ENCODE measurements around the gene CSNK2B. TPM values are rescaled to one million over a fixed set of nuclear protein-coding genes. Genes with fewer than 3 reads are reported as not detected.

CSNK2B gene
- 70.1 TPM for total RNA-seq

DNA sequence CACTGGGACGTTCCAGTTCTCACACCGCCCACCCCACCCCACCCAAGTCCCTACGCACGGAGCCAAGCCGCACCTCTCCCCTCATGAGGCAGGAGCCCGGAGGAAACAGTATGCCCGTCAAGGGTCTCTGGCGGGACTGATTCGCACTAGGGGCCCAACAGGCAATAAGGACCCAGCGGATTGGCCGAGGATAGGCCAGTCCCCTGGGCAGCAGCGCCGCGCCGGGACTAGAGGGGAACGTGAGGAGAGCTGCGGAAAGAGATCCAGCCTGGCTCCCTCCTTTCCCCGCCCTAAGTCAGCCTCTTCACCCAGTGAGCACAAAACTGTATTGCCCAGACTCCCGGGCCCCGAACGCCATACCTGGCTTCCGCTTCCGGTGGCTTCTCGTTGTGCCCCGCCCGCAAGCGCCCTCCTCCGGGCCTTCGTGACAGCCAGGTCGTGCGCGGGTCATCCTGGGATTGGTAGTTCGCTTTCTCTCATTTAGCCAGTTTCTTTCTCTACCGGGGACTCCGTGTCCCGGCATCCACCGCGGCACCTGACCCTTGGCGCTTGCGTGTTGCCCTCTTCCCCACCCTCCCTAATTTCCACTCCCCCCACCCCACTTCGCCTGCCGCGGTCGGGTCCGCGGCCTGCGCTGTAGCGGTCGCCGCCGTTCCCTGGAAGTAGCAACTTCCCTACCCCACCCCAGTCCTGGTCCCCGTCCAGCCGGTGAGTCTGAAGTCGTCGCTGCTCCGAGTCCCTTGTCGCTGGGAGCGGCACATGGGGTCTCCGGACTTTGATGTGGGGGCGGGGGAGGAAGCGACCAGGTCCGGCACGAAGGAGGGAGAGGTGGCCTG lies at the start of gene CSNK2B:
Gene CSNK2B, plus strand, starts transcription at position 580 of the 836 bp plus-strand sequence. CDS start 752 bp downstream, outside the sequence.

GRCh38 chr6:31620586-31621319 lies 45.1 kb upstream of the CSNK2B start, which contains the start of gene PRRC2A:
PRRC2A (plus strand) TSS chr6:31620715; CDS start chr6:31622790, 2,075 bp downstream.

DNA sequence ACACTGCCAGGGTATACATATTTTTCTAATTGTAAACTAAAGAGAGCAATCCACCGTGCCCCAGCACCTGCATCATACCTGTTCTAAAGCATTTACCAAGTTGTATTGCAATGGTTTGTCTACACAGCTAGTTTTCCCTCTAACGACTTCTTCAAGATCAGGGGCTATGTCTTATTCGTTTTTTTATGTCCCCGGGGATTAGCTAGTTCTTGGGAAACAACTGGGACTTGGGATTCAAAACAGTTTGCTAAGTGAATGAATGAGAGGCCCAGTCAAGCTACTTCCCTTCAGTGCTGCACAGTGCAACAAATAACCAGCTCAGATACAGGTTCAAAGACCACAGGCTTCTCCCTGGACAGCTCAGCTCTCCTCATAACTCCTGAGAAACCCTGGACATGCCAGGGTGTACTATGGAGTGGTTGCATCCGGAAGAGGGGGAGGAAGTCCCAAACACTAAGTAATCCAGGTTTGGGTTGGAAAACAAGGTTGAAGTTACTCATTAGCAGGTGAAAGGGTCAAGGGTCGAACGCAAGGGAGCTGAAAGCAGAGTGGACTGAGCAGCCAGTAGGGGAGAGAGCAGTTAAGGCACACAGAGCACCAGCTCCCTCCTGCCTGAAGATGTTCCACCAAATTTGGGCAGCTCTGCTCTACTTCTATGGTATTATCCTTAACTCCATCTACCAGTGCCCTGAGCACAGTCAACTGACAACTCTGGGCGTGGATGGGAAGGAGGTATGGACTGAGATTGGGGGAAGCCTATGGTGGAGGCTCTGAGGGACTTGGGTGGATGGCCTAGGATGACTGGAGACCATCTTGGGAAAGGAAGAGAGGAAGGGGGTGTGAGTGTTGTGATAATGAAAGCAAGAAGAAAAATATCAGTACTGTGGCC lies 10.3 kb upstream of the CSNK2B start, which contains the start of gene APOM:
Gene APOM, plus strand, starts transcription at position 546 of the 889 bp plus-strand sequence. Its CDS starts 73 bp downstream, at position 619.

DNA sequence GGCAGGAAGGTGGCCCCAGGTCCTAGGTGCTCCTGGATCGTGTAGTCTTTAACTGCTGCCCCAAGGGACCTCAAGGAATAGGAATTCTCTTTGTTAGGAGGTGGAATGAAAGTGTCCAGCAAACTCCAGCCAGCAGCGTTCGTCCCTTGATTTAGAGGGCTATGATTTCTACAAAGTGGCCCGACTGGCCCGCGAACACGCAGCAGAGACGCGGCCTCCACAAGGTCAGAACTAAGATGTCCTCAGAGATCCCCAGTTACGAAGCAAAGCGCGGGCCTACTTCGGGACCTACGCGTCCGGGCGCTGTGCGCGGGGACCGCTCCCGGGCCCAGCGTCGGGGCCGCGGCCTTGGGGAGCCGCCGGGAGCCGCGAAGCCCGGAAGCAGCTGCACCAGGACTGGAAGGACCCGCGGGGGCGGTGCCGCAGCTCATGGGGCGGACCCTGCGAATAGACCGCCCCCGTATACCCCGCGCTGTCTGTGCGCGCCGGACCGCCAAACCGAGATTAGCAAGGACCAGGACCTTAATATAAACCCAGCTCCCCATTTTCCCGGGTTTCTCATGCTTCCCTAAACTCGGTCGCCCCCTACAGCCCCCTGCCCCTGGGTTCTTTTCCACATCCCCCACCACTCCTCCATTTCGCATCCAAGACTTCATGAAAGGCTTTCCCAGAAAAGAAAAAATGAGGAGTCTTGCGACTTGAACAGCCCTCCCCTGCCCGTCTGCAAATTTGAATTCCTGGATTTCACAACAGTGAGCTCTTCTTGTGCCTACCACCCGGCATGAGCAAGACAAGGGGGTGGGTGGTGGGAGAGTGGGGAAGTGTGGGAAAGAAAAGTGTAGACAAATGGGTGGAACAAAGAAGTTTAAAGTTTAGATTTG lies 5.3 kb upstream of the CSNK2B start, which contains the start of gene C6orf47:
Gene C6orf47, minus strand, starts transcription at position 398 of the 881 bp plus-strand sequence. CDS start 831 bp downstream, outside the sequence.

DNA sequence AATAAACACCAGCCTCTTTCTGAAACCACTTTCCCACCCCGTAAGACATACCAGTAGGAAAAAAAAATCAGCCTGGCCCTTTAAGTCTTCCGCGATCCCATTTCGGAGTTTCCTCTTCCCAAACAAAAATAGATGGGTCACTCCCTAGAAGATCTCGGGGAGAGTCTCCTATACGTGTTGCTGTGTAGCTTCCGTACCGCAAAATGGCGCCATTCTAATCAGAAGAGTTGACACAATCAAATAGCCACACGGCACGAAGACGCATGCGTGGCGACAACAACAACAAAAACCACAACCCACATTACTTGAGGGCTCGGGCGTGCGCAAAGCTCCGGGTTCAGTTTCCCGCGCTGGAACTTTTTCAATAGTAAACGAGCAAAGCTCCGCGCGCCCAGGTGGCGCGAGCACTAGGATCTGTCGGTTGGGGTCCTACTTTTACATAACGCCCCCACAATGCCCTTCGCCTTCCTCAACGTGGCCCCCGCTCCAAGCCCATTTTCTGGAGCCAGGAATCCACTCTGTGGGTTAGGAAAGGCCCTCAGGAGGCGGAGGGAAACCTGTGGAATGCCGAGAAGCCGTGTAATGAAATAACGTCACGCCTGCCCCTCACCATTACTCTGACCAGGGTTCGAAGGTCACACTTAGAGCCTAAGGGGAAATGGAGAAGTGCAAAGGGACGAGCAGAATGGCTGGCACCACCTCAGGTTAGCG lies 935 bp upstream of the CSNK2B start, which contains the start of gene GPANK1:
Gene GPANK1, minus strand, starts transcription at position 208 of the 711 bp plus-strand sequence. CDS start 519 bp downstream, outside the sequence.

DNA sequence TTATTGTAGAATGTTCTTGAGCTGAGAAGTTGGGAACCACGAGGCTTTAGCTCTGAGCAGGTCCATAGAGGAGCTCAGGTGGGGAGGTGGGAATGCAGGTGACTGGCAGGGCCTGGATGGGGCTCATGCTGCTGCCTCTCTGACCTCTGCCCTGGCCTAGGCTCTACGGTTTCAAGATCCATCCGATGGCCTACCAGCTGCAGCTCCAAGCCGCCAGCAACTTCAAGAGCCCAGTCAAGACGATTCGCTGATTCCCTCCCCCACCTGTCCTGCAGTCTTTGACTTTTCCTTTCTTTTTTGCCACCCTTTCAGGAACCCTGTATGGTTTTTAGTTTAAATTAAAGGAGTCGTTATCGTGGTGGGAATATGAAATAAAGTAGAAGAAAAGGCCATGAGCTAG lies 3.8 kb downstream of the CSNK2B start, which contains the start of gene LY6G5B:
Gene LY6G5B, plus strand, starts transcription at position 301 of the 400 bp plus-strand sequence. CDS start 975 bp downstream, outside the sequence.

GRCh38 chr6:31680226-31681134 lies 14.6 kb downstream of the CSNK2B start, which contains the start of gene LY6G5C:
LY6G5C (minus strand) TSS chr6:31681067; CDS start chr6:31680373, 694 bp downstream.

DNA sequence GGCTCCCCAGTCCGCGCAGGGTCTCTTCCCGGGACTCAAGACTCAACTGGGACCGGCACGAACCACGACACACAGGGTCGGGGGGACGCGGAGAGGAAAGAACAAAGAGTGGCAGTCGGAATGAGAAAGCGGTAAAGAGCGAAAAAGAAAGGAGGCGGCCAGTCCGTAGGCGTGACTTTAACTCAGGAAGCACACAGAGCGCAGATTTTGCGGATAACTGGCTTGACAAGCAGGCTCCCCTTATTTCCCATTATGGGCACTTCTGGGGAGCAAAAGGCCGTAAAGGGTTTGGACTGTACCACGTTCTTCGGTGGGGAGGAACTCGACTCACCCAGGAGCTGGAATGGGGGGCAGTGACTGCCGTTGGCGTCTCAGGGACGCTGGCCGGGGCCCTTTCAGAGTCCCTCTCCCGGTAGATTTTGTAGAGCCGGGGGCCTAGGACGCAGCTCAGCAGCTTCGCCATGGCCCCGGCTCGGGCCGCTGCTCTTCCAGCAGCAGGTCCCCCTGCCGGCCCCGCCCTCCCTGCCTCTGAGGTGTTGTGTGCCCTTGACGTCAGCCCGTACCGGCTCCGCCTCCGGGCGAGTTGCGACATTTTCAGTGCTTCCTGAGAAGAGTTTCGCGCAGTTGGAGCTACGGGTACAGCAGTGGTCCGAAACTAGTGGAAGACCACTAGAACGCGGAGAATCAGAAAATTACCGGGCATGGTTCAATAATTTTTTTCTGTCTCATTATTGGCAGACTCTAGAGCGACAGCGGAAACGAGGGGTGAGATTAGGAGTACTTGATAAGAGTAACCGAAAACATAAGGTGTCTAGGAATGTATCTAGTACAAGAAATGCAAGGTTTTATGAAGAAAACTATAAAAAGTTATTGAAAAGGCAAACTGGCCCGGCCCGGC lies 37.2 kb downstream of the CSNK2B start, which contains the start of gene ABHD16A:
Gene ABHD16A, minus strand, starts transcription at position 506 of the 898 bp plus-strand sequence. Its CDS starts 43 bp downstream, at position 463.

GRCh38 chr6:31706599-31706998 lies 40.7 kb downstream of the CSNK2B start, which contains the start of gene LY6G6F:
LY6G6F (plus strand) TSS chr6:31706866; CDS start chr6:31706907, 41 bp downstream.

GRCh38 chr6:31715022-31715958 lies 49.4 kb downstream of the CSNK2B start, which contains the start of gene LY6G6D:
LY6G6D (plus strand) TSS chr6:31715348; CDS start chr6:31715356, 8 bp downstream.

Small RNAs within 50 kb of the gene (small RNA-seq; reads per million reads assigned to genes)
- gene LY6G6D (not detected), gene MIR4646 (not detected), gene MIR6832 (not detected), gene RF00019 (not detected), gene SNORA38 (2.6 reads per million, percentile 89 among the genes with 10 or more reads in this experiment)

Other genes with a start within 250 kb of the CSNK2B start
- 0.69 TPM for gene MICB, start 167.9 kb upstream of the CSNK2B start, total RNA-seq
- not detected for gene MCCD1, start 137.1 kb upstream of the CSNK2B start, total RNA-seq
- gene DDX39B, start 124.1 kb upstream of the CSNK2B start, total RNA-seq, result 303 TPM
- 69.4 TPM for gene ATP6V1G2, start 119.5 kb upstream of the CSNK2B start, total RNA-seq
- 16.1 TPM for gene NFKBIL1, start 118.5 kb upstream of the CSNK2B start, total RNA-seq
- not detected for gene LTA, start 93.8 kb upstream of the CSNK2B start, total RNA-seq
- 0.23 TPM for gene TNF, start 90.5 kb upstream of the CSNK2B start, total RNA-seq
- gene LTB, start 83.7 kb upstream of the CSNK2B start, total RNA-seq, result 0.46 TPM
- 6.0 TPM for gene LST1, start 79.8 kb upstream of the CSNK2B start, total RNA-seq
- gene NCR3, start 73.1 kb upstream of the CSNK2B start, total RNA-seq, result not detected
- gene AIF1, start 50.8 kb upstream of the CSNK2B start, total RNA-seq, result 22.6 TPM
- 48.0 TPM for gene PRRC2A, start 45.4 kb upstream of the CSNK2B start, total RNA-seq
- gene BAG6, start 13.4 kb upstream of the CSNK2B start, total RNA-seq, result 174 TPM
- gene APOM, start 10.2 kb upstream of the CSNK2B start, total RNA-seq, result 0.69 TPM
- gene C6orf47, start 5.3 kb upstream of the CSNK2B start, total RNA-seq, result 15.9 TPM
- gene GPANK1, start 1.1 kb upstream of the CSNK2B start, total RNA-seq, result 12.0 TPM
- gene LY6G5B, start 3.9 kb downstream of the CSNK2B start, total RNA-seq, result 3.7 TPM
- gene LY6G5C, start 15.0 kb downstream of the CSNK2B start, total RNA-seq, result 2.5 TPM
- gene ABHD16A, start 37.2 kb downstream of the CSNK2B start, total RNA-seq, result 47.5 TPM
- gene LY6G6F, start 40.8 kb downstream of the CSNK2B start, total RNA-seq, result not detected
- not detected for gene LY6G6D, start 49.3 kb downstream of the CSNK2B start, total RNA-seq
- gene LY6G6C, start 55.7 kb downstream of the CSNK2B start, total RNA-seq, result not detected
- gene MPIG6B, start 57.3 kb downstream of the CSNK2B start, total RNA-seq, result not detected
- 86.3 TPM for gene DDAH2, start 63.2 kb downstream of the CSNK2B start, total RNA-seq
- gene CLIC1, start 70.5 kb downstream of the CSNK2B start, total RNA-seq, result 44.1 TPM
- 8.8 TPM for gene MSH5, start 73.9 kb downstream of the CSNK2B start, total RNA-seq
- gene SAPCD1, start 96.6 kb downstream of the CSNK2B start, total RNA-seq, result 2.1 TPM
- 0.69 TPM for gene VWA7, start 111.2 kb downstream of the CSNK2B start, total RNA-seq
- gene VARS1, start 129.7 kb downstream of the CSNK2B start, total RNA-seq, result 36.0 TPM
- gene LSM2, start 140.9 kb downstream of the CSNK2B start, total RNA-seq, result 23.3 TPM
- gene HSPA1L, start 149.2 kb downstream of the CSNK2B start, total RNA-seq, result 8.1 TPM
- gene HSPA1A, start 149.5 kb downstream of the CSNK2B start, total RNA-seq, result 190 TPM
- 176 TPM for gene HSPA1B, start 161.7 kb downstream of the CSNK2B start, total RNA-seq
- gene NEU1, start 196.7 kb downstream of the CSNK2B start, total RNA-seq, result 18.2 TPM
- gene SLC44A4, start 212.9 kb downstream of the CSNK2B start, total RNA-seq, result not detected
- 78.0 TPM for gene EHMT2, start 231.6 kb downstream of the CSNK2B start, total RNA-seq
- gene ZBTB12, start 236.0 kb downstream of the CSNK2B start, total RNA-seq, result 19.4 TPM

All from diencephalon (tissue), 1 donor.